ENCODE results near the gene MTX3. TPM values are rescaled to one million over a fixed set of nuclear protein-coding genes. Genes with fewer than 3 reads are reported as not detected.

MTX3 gene
- total RNA-seq, 1 experiment from 2014 or later = 34.9 TPM

GRCh38 chr5:79936646-79937216 lies 54.3 kb downstream of the MTX3 start:
- Histone ChIP-seq H2AFZ (ENCODE audit: low read depth, low read length, poor library complexity, severe bottlenecking) (no peak overlapping the region), H3K36me3 (ENCODE audit: control insufficient read depth in 1 of 2, insufficient read depth in 2 of 2, low read length in 2 of 2) (no peaks in the 10 kb centered on the region), H3K4me3 (replicated peaks in 1 of 2; ENCODE audit: low read depth in 1 of 2, low read length in 2 of 2) (no peak overlapping the region), H3K27me3 (ENCODE audit: insufficient read depth, low read length) (0 out of 2 replicates have a peak, but pooled peaks cover 4% of the 10 kb centered on the region), H3K4me1 (ENCODE audit: control insufficient read depth in 1 of 2, insufficient read depth in 2 of 2, low read length in 2 of 2) (no peaks in the 10 kb centered on the region), H3K79me2 (ENCODE audit: insufficient read depth, low read length) (no peaks in the 10 kb centered on the region), H3K9me3 (ENCODE audit: control insufficient read depth in 1 of 2, insufficient read depth in 1 of 2, low read depth in 1 of 2, low read length in 2 of 2) (no peaks in the 10 kb centered on the region), H3K9me2 (ENCODE audit: insufficient read depth) (no peaks in the 10 kb centered on the region), H3K27ac (ENCODE audit: low read depth, low read length) (no peak overlapping the region), H4K20me1 (ENCODE audit: insufficient read depth) (no peaks in the 10 kb centered on the region), H3K4me2 (ENCODE audit: low read length) (no peak overlapping the region), H3K9ac (ENCODE audit: low read length) (no peak overlapping the region)
- ATAC-seq (no peak), DNase-seq (ENCODE audit: low read depth, low spot score) (no peak)
- intact Hi-C loops (cut with micrococcal nuclease) = no loop called here
- no TSS peak for BruUV-seq (replicated peaks)
- TF ChIP-seq ELF1 (IDR thresholded peaks at IDR 0.05; ENCODE audit: borderline replicate concordance, low read depth) (no peak), ZNF274 (IDR thresholded peaks at IDR 0.05; ENCODE audit: low read depth, low read length) (no peak), EZH2 (IDR thresholded peaks at IDR 0.05) (no peak), MAX (IDR thresholded peaks at IDR 0.05) (no peak), SIN3A (IDR thresholded peaks at IDR 0.05; ENCODE audit: low read depth) (no peak), EGR1 (IDR thresholded peaks at IDR 0.05; ENCODE audit: low read depth) (no peak), POLR2A (IDR thresholded peaks at IDR 0.05; ENCODE audit: borderline replicate concordance, extremely low read depth, insufficient read depth, insufficient read length) (no peak), CEBPB (IDR thresholded peaks at IDR 0.05; ENCODE audit: low read depth) (no peak), FOSL1 (IDR thresholded peaks at IDR 0.05; ENCODE audit: low read depth) (no peak), JUND (IDR thresholded peaks at IDR 0.05) (no peak), REST (IDR thresholded peaks at IDR 0.05; ENCODE audit: low read depth) (no peak), EZH2phosphoT487 (IDR thresholded peaks at IDR 0.05; ENCODE audit: borderline replicate concordance) (no peak), CTCF (IDR thresholded peaks at IDR 0.05 in 2 of 3, conservative IDR thresholded peaks at IDR 0.05 in 1 of 3; ENCODE audit: borderline replicate concordance in 1 of 3, insufficient read depth in 1 of 3, low read depth in 2 of 3, low read length in 2 of 3) (no peak), ATF3 (IDR thresholded peaks at IDR 0.05) (no peak), ZBTB33 (IDR thresholded peaks at IDR 0.05; ENCODE audit: extremely low read depth, insufficient replicate concordance, low read length) (no peak), YY1 (IDR thresholded peaks at IDR 0.05; ENCODE audit: extremely low read depth, insufficient replicate concordance, low read depth, low read length) (no peak), TCF7L2 (IDR thresholded peaks at IDR 0.05; ENCODE audit: borderline replicate concordance, extremely low read depth, insufficient read depth, insufficient read length) (no peak), SP1 (IDR thresholded peaks at IDR 0.05; ENCODE audit: low read depth) (no peak), RAD21 (IDR thresholded peaks at IDR 0.05; ENCODE audit: low read depth) (no peak)
- ChIA-PET CTCF (no interaction called here), POLR2A (no interaction called here), RAD21 (ENCODE audit: low non-redundant PET in 1 of 2, low total read pairs in 2 of 2, uncharacterized antibody in 2 of 2, unreplicated experiment in 2 of 2) (no interaction called here)

All from HCT116 (cell line).